GM12878 (cell line): ENCODE results near the gene PITPNM2. TPM values are rescaled to one million over a fixed set of nuclear protein-coding genes. Genes with fewer than 3 reads are reported as not detected.

Experiments
- ATAC-seq: fragments of 200-7000 bp; cut with Tn5 transposase; 3 replicates; pipeline ENCODE4 v1.9.1; 2020; ENCODE audit warnings: mild to moderate bottlenecking, moderate library complexity
- BruUV-seq: library from RNA; stranded (reverse); fragments of 400-500 nt; replicated peaks from 2 replicates; lab custom pipeline; 2021; lab: Mats Ljungman, UMichigan
- CTCF ChIA-PET: fragments of 300-600 bp; sonication (Branson Sonifier 250); formaldehyde crosslinking; extraction: SDS; loops from one replicate; lab custom pipeline; 2021; ENCODE audit warnings: inconsistent platforms; lab: Yijun Ruan, JAX
- POLR2A ChIA-PET: fragments of 350-600 bp; formaldehyde crosslinking; extraction: SDS; loops from one replicate; lab custom pipeline; 2021; ENCODE audit warnings: inconsistent platforms; lab: Charles Lee
- RAD21 ChIA-PET: fragments of 300-600 bp; sonication (Branson Sonifier 250); formaldehyde crosslinking; loops from one replicate; lab custom pipeline; 2023; ENCODE audit warnings: antibody characterized with exemption; ENCODE audit not compliant: unreplicated experiment; lab: Charles Lee
- SMC1A ChIA-PET: fragments of 300-600 bp; sonication (Branson Sonifier 250); formaldehyde crosslinking; loops from one replicate; lab custom pipeline; 2023; ENCODE audit not compliant: unreplicated experiment, uncharacterized antibody; lab: Charles Lee
- DNase-seq: peaks from one replicate; pipeline ENCODE4 v3.0.0-alpha.2; 2011; ENCODE audit warnings: low read depth, low spot score
- FAIRE-seq: peaks from 3 replicates; lab custom pipeline; 2011; peaks lifted over from hg19 to GRCh38; lab: Jason Lieb, UNC
- H2AFZ ChIP-seq: 2 replicates; pipeline ENCODE4 v1.6.0; 2011; ENCODE audit warnings: low read depth, low read length, control low read depth; ENCODE audit not compliant: control insufficient read depth
- H3K27ac ChIP-seq: 2 replicates; pipeline ENCODE4 v1.5.1; 2011; ENCODE audit warnings: control low read depth; ENCODE audit not compliant: control insufficient read depth, insufficient read depth
- H3K27me3 ChIP-seq, 2 experiments: replicated peaks in 1 of 2; 2 replicates each; pipeline versions ENCODE4 v1.6.0 to v1.6.1; 2011; ENCODE audit warnings: low read length in 1 of 2; ENCODE audit not compliant: control insufficient read depth in 2 of 2, insufficient read depth in 2 of 2
- H3K36me3 ChIP-seq, 2 experiments: 2 replicates each; pipeline ENCODE4 v1.5.1; 2011; ENCODE audit warnings: low read length in 1 of 2; ENCODE audit not compliant: control insufficient read depth in 2 of 2, insufficient read depth in 2 of 2
- H3K4me1 ChIP-seq: 2 replicates; pipeline ENCODE4 v1.6.1; 2011; ENCODE audit warnings: mild to moderate bottlenecking, low read length, moderate library complexity, mixed read lengths; ENCODE audit not compliant: control insufficient read depth, insufficient read depth
- H3K4me2 ChIP-seq: 2 replicates; pipeline ENCODE4 v1.6.0; 2011; ENCODE audit warnings: control low read depth; ENCODE audit not compliant: control insufficient read depth, insufficient read depth
- H3K4me3 ChIP-seq: fragments of 200-600 bp; sonication (generic); 2 replicates; pipeline ENCODE4 v1.5.1; 2016
- H3K79me2 ChIP-seq: 2 replicates; pipeline ENCODE4 v1.6.0; 2011; ENCODE audit warnings: low read length; ENCODE audit not compliant: control insufficient read depth, insufficient read depth
- H3K9ac ChIP-seq: 2 replicates; pipeline ENCODE4 v1.8.0; 2011; ENCODE audit warnings: low read length, control low read depth, mixed read lengths; ENCODE audit not compliant: control insufficient read depth, insufficient read depth
- H3K9me3 ChIP-seq: replicated peaks from 3 replicates; pipeline ENCODE4 v1.5.1; 2011; ENCODE audit warnings: mild to moderate bottlenecking, low read length; ENCODE audit not compliant: control insufficient read depth, insufficient read depth
- H4K20me1 ChIP-seq: 2 replicates; pipeline ENCODE4 v1.6.0; 2011; ENCODE audit not compliant: control insufficient read depth, insufficient read depth
- MEF2A ChIP-seq: IDR thresholded peaks from 2 replicates; pipeline ENCODE4 v1.6.1; 2011; ENCODE audit warnings: low read depth, mild to moderate bottlenecking, low read length, moderate library complexity; ENCODE audit not compliant: insufficient read depth
- NFYB ChIP-seq: IDR thresholded peaks from 2 replicates; pipeline ENCODE4 v1.6.1; 2011; ENCODE audit warnings: low read depth, mild to moderate bottlenecking, low read length, improper control_type of control experiment, moderate library complexity; ENCODE audit not compliant: insufficient read depth
- SIX5 ChIP-seq: IDR thresholded peaks from 2 replicates; pipeline ENCODE4 v1.6.1; 2011; ENCODE audit warnings: mild to moderate bottlenecking, low read depth, low read length, moderate library complexity; ENCODE audit not compliant: severe bottlenecking
- SREBF2 ChIP-seq: IDR thresholded peaks from 2 replicates; pipeline ENCODE4 v1.6.1; 2012; ENCODE audit warnings: mild to moderate bottlenecking, low read length
- SRF ChIP-seq, 2 experiments: IDR thresholded peaks; 2 replicates each; pipeline ENCODE4 v1.6.1; 2011; ENCODE audit warnings: low read depth in 2 of 2, low read length in 2 of 2, mild to moderate bottlenecking in 1 of 2, moderate library complexity in 1 of 2
- ZBTB4 ChIP-seq: fragments of 450-650 bp; formaldehyde crosslinking; IDR thresholded peaks from 2 replicates; pipeline ENCODE4 v1.4.0; 2022; ENCODE audit warnings: mild to moderate bottlenecking, moderate library complexity
- ZNF384 ChIP-seq: IDR thresholded peaks from 2 replicates; pipeline ENCODE4 v1.6.1; 2012; ENCODE audit warnings: low read depth, mild to moderate bottlenecking, low read length, improper control_type of control experiment, borderline replicate concordance
- WGBS: methylation state at CpG from one replicate; pipeline ENCODE4 v1.1.6; 2016; ENCODE audit warnings: low lambda C conversion rate; ENCODE audit not compliant: insufficient replicate concordance, insufficient coverage; ENCODE audit errors: missing lambda C conversion rate; 5-methylcytosine and 5-hydroxymethylcytosine counted together
- in situ Hi-C: fragments of 300-500 bp; cut with MboI; formaldehyde crosslinking; loops from 9 replicates; pipeline ENCODE4 v1.14.3; 2018; ENCODE audit warnings: mixed read lengths
- intact Hi-C: fragments of 100-400 bp; cut with micrococcal nuclease; formaldehyde crosslinking; loops from one replicate; pipeline ENCODE4 v1.14.2; 2022; ENCODE audit not compliant: unreplicated experiment
- polyA plus RNA-seq, 11 experiments: library from polyadenylated mRNA; depleted of rRNA in 4 of 11; unstranded in 6 of 11; stranded (reverse) in 5 of 11; fragments of >200 nt; fragmentation: Nextera tagmentation in 4 of 11; fragmentation: Illumina TruSeq in 1 of 11; extraction: Ambion mirVana in 4 of 11; extraction: Trizol in 1 of 11; gene quantifications; 1 replicate in 1 of 11; 2 replicates in 10 of 11; pipeline versions ENCODE4 v1.2.1 to v1.2.3, GENCODE V29; 2011 to 2016; ENCODE audit warnings: inconsistent platforms in 2 of 11, missing spikeins in 2 of 11, low read depth in 1 of 11
- total RNA-seq, 4 experiments: library from RNA; depleted of rRNA in 3 of 4; stranded (reverse); fragments of >200 nt in 3 of 4; fragmentation: Illumina TruSeq in 1 of 4; extraction: Trizol in 1 of 4; gene quantifications; 2 replicates each; pipeline versions ENCODE4 v1.2.1 to v1.2.3, GENCODE V29; 2013 to 2021

Gene PITPNM2
- total and polyA plus RNA-seq, 10 of the 15 experiments (the other 5 are each of a cell fraction or from before 2014, with no cell fraction given) = 0.03 to 1.0 (median 0.24) TPM; not detected in 1

GRCh38 chr12:123122626-123123025, 28.3 kb downstream of the PITPNM2 start:
- Histone ChIP-seq H3K4me1 (peaks cover 14% of the 10 kb centered on the region), H3K27ac (no peak overlapping the region)
- FAIRE-seq = no peak

GRCh38 chr12:123121670-123122069, 29.2 kb downstream of the PITPNM2 start:
- no peak for FAIRE-seq

More at GRCh38 chr12:123122626-123123025, 28.3 kb downstream of the PITPNM2 start:
- H3K79me2 ChIP-seq = no peaks in the 10 kb centered on the region
- TF ChIP-seq SRF (IDR thresholded peaks at IDR 0.05; ENCODE audit: low read depth in 2 of 2, low read length in 2 of 2) (no peak), SREBF2 (no peak), SIX5 (no peak), ZNF384 (no peak), MEF2A (no peak)
- H3K27me3 ChIP-seq = no peaks in the 10 kb centered on the region
- in situ Hi-C loops = no loop called here
- H3K36me3 ChIP-seq = no peaks in the 10 kb centered on the region
- no peaks in the 10 kb centered on the region for H3K9me3 ChIP-seq
- ChIA-PET SMC1A (interaction anchor here (0.7 to 1.7 kb wide), 2 partner anchors 79 to 543 kb away, joined by 4 to 6 read pairs; no protein-coding TSS in a partner anchor), POLR2A (no interaction called here), CTCF (no interaction called here), RAD21 (interaction anchor here (0.6 kb wide), 1 partner anchor 335 kb away, joined by 3 read pairs; no protein-coding TSS in a partner anchor)
- ATAC-seq (no peak), DNase-seq (no peak)
- no peak overlapping the region for H3K4me3 ChIP-seq
- BruUV-seq = no TSS peak
- H4K20me1 ChIP-seq = no peaks in the 10 kb centered on the region
- WGBS = 73% methylated on average over 3 of the region's 3 CpGs
- no peak overlapping the region for H2AFZ ChIP-seq
- H3K9ac ChIP-seq = no peak overlapping the region
- intact Hi-C loops = no loop called here
- H3K4me2 ChIP-seq = no peak overlapping the region

More at GRCh38 chr12:123121670-123122069, 29.2 kb downstream of the PITPNM2 start:
- Histone ChIP-seq H2AFZ (no peak overlapping the region), H3K4me1 (peaks cover 14% of the 10 kb centered on the region), H3K36me3 (no peaks in the 10 kb centered on the region), H3K9ac (no peak overlapping the region), H3K4me3 (no peak overlapping the region), H3K79me2 (no peaks in the 10 kb centered on the region), H4K20me1 (no peaks in the 10 kb centered on the region), H3K27me3 (no peaks in the 10 kb centered on the region), H3K27ac (no peak overlapping the region), H3K4me2 (no peak overlapping the region), H3K9me3 (no peaks in the 10 kb centered on the region)
- RAD21 ChIA-PET = interaction anchor here (1.1 kb wide), 1 partner anchor 11 kb away, joined by 3 read pairs; no protein-coding TSS in a partner anchor
- BruUV-seq = no TSS peak
- TF ChIP-seq ZBTB4 (CRISPR knock-in tag) (no peak), NFYB (no peak)
- DNase-seq (no peak), ATAC-seq (no peak)
- WGBS = 79% methylated on average over 6 of the region's 6 CpGs
- intact Hi-C loops = no loop called here
- in situ Hi-C loops = no loop called here
- SMC1A ChIA-PET = interaction anchor here (1.0 kb wide), 1 partner anchor 48 kb away, joined by 3 read pairs; no protein-coding TSS in a partner anchor
- POLR2A ChIA-PET = no interaction called here
- CTCF ChIA-PET = no interaction called here
